GM21515 (cell line): ENCODE data around the gene CDK10.
"Not testable (repeated sequence)": the region's sequence is repeated elsewhere in the genome, so short reads cannot be mapped to it uniquely, and the experiment has no call there.

Experiments
- ATAC-seq: cut with Tn5 transposase; IDR thresholded peaks from one replicate; pipeline ENCODE4 v1.9.1; 2021; ENCODE audit not compliant: unreplicated experiment

CDK10 gene

DNA sequence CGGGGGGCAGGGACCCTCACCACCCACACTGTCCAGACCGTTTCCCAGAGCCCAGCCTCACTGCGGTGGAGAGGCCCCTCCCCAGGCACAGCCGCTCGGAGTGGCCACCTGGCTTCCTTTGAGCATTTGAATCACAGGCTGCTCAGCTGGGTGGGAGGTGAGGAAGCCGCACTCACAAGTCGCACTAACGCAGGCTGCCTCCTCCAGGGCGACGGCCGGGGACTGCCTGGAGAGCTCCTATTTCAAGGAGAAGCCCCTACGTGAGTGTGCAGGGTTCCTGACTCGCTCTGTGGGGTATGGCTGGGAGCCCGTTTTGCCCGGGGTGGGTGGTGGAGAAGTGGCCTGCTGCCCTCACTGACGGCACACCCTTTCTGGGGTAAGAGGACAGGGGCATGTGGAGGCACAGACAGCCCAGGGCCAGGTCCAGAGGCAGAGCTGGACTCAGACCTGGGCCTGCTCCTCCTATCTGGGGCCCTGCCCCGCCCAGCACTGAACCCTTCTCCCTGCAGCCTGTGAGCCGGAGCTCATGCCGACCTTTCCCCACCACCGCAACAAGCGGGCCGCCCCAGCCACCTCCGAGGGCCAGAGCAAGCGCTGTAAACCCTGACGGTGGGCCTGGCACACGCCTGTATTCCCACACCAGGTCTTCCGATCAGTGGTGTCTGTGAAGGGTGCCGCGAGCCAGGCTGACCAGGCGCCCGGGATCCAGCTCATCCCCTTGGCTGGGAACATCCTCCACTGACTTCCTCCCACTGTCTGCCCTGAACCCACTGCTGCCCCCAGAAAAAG, 8.8 kb downstream of the CDK10 start:
- ATAC-seq = no peak

DNA sequence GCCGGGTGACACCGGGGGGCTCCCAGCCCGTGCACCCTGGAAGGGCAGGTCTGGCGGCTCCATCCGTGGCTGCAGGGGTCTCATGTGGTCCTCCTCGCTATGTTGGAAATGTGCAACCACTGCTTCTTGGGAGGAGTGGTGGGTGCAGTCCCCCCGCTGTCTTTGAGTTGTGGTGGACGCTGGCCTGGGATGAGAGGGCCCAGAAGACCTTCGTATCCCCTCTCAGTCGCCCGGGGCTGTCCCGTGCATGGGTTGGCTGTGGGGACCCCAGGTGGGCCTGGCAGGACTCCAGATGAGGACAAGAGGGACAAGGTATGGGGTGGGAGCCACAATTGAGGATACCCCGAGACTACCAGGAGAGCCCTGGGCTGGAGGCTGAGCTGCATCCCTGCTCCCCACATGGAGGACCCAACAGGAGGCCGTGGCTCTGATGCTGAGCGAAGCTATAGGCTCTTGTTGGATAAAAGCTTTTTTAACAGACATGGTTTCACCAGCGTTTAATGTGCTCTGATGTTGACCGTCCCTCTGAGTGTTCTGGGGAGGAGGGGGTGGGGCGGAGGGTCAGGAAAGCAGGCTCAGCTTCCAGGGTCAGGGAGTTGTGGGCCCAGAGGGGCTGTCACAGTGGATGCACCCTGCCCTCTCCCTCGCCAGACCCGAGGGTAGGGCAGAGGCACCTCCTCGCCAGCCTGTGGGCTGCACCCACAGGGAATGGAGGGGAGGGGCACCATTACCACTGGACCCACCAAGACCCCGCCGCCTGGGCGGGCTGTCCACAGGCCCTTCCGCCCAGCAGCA, 9.6 kb downstream of the CDK10 start:
- no peak for ATAC-seq

DNA sequence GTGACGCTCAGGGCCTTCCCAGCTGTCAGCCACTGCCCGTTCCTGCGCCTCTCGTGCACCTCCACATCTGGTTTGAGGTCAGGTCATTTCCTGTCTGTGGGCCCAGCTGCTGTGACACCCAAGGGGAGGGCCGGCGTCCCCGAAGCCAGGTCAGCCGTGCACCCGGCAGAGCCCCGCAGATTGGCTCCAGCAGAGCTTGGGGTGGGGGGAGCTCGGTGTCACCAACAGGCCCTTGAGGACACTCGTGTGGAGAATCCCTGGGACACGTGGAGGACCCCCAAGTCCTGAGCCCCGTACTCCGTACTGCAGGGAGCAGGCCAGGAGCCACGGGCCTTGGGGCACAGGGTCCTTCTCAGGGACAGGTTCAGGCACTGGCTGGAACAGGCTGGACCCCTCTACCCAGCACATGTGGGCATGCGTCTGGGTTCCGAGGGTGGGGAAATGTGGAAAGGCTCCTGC, 10.2 kb downstream of the CDK10 start:
- ATAC-seq = no peak

DNA sequence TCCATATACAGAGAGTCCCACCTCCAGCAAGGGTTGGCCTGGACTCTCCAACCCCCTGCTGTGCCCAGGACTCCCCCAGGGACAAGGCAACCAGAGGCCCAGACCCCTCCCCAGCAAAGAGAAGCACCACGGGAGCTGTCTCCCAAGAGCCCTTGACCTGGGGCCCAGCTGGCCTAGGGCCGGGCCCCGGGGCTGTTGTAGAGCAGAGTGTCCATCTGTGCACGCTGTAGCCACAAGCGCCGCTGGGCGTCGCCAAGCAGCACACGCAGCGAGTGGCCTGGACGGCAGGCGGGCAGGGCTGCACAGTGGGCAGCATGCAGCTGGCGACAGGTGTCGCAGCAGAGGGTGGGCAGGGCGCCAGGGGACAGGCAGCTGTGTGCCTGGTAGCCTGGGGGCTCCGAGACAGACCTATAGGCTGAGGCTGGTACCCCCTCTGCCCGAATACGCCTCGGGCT, 10.7 kb downstream of the CDK10 start:
- no peak for ATAC-seq

DNA sequence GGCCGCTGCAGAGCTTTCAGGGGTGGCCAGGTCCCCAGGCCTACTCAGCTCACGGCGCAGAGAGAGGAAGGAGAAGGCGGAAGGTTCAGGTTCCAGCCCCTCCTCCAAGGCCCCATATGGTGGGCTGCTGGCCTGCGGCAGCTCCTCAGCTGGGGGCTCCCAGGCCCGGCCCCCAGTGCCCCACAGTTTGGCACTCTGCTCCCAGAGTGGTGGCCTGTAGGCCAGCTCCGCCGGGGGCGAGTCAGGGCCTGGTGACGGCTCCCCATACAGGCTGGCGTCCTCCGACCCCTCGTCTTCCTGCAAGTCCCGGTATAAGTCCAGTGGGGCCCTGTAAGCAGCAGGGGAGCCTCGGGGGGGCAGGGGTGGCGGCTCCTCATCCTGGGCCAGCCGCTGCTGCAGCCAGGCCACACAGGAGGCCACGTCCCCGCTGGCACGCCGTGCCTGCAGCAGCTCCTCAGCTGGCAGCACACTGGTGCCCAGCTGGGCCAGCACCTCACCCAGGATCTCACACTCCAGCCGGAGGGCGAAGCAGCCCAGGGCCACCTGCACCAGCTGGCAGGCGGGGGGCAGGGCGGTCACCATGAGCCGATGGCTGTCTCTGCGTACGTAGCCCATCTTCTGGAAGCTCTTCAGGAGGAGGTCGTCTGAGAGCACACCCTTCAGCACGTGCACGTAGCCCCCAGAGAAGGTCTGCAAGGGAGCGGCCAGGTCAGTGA, 11.3 kb downstream of the CDK10 start:
- no peak for ATAC-seq

DNA sequence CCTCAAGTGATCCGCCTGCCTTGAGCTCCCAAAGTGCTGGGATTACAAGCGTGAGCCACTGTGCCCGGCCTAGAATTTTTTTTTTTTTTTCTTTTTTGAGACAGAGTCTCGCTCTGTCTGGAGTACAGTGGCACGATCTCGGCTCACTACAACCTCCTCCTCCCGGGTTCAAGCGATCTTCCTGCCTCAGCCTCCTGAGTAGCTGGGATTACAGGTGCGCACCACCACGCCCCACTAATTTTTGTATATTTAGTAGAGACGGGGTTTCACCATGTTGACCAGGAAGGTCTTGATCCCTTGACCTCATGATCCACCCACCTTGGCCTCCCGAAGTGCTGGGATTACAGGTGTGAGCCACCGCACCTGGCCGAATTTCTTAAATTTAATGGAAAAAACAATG, 12.2 kb downstream of the CDK10 start:
- not testable (repeated sequence) for ATAC-seq

DNA sequence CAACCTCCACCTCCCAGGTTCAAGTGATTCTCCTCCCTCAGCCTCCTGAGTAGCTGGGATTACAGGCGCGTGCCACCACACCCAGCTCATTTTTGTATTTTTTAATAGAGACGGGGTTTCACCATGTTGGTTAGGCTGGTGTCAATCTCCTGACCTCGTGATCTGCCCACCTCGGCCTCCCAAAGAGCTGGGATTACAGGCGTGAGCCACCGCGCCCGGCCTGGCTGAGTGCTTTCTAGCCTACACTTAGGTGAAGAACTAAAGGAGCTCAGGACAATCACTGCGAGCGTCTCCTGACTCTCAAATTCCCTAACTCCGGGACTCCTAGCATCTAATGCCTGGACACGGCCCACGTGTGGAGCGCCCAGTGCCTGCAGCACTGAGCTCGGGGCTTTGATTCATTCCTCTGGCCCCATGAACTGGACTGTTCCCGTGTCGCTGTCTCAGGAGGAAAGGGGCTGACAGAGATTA, 13.2 kb downstream of the CDK10 start:
- ATAC-seq = not testable (repeated sequence)

DNA sequence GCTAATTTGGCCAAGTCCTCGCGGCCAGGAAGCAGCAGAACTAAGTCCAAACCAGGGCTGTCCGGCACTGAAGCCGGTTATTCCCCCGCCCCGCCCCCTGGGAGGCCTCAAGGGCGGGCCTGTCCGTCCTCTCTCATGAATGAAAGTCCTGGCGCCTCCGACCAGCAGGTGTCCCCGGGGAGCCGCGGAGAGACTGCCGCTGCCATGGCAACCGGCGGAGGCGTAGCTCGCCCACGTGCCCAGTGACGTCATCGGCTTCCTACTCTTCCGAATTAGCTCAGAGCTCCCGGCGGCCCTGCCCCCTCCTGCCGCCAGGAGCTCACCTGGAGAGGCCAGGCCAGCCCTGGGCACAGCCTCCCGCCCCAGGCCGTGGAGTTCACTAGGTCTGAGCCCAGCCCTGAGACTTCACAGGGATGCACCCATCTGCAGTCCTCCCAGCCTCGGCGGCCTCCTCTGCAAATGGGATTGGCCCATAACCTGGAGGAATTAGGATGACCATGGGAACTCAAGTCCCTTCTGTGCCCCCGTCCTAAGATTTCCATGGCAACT, 13.7 kb downstream of the CDK10 start:
- ATAC-seq = peak; percentile 39

DNA sequence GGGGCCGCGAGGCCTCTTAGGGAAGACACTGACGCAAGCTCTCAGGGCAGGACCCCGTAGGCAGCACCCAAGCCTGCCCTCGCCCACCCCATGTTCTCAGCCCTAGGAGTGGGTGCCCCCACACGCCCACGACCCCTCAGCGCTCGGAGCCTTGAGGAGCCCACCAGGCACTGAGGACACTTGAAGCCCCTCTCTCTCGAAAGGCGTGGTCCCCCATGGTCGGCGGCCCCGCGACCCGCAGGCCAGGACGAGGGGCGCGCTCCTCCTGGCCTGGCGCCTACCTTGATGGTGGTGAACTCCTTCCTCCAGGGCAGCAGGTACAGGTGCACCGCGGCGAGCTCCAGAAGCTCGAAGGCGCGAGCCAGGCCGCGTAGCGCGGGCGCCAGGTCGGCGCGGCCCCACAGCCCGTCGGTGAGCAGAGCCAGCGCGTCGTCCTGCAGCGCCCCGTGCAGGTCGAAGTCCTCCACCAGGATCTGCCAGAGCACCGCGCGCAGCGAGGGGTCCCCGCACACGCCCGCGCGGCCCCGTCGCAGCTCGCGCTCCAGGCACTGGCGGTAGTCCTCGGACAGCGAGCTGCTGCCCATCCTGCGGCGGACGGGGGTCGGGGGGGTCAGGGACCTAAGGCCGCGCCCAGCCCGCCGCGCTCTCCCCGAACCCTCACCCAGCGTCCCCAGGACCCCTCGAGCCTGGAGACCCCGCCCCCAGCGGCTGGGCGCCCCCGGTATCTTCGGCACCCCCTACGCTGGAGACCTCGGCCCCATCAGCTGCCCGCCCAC, 14.3 kb downstream of the CDK10 start:
- peak; percentile 6 for ATAC-seq

DNA sequence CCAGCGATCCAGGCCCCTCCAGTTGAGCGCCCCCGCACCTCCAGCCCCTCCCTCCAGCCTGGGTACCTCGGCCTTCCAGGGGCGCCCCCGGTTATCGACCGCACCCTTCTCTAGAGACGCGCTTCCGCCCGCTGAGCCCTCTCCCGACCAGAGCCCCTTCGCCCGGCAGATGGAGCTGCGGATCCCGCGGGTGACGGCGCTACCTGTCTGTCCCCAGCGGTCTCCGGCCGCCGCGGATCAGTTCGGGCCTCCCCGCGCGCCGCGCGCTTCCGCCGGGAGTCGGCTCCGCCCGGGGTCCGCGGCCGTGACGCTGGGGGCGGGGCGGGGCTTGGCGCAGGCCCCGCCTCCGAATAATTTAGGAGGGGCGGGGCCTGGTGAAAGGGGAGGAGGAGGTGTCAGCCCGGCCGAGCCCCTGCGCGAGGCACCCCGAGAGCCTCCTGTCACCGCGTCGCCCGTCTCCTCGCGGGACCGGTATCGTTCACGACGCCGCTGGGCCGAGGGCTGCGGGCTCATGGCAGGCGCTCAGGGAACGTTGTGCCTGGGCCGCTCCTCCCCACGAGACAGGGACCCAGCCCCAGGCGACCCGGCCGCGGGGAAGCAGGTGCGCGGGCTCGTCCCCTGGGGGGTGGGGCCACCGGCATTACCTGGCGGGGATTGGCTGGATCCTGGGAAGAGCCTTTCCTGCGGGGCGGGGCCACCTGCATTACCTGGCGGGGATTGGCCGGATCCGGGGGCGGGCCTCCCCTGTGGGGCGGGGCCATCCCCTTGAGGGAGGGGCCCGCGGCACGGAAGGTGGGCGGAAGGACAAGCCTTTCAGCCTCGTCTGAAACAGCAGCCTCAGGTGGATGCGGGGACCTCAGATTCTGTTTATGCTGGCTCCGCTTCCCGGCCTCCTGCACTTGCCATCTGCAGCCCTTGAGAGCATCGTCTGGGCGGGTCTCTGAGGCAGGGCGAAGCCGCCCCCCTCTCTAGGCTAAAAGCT, 15.2 kb downstream of the CDK10 start, which contains the start of gene SPATA2L:
TSS of gene SPATA2L (minus strand) at position 281 of the 982 bp plus-strand sequence. CDS start 473 bp downstream, outside the sequence.
- peak; percentile 60 for ATAC-seq

DNA sequence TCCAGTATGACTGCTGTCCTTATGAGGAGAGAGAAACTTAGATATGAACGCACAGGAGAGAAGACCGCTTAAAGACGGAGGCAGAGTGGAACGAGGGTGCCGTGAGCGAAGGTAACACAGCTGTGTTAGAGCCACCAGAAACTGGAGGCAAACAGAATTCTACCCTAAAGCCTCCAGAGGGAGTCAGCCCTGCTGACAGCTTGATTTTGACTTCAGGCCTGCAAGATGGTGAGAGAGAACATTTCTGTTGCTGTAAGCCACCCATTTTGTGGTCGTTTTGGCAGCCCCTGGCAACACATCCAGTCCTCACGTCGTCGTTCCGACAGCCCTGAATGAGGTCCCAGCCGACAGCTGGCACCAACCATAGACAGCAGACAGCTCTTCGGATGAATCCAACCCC, 17.8 kb downstream of the CDK10 start:
- ATAC-seq = no peak

DNA sequence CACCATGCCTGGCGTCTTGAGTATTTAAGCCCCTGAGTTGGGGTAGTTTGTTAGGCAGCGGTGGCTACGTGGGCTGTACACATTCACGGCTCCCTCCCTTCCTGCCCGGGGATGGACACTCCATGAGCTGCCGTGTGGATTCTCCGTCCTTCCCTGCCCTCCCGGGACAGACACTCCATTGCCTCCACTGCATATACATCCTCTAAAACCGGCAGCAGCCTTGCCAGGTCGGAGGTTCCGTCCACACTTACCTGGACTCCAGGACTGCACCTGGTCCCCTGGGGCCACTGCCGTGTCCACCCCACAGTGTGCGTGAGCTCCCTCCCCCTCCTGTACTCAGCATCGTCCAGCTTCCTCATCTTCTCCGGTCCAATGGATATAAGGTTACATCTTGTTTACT, 18.5 kb downstream of the CDK10 start:
- ATAC-seq = no peak

DNA sequence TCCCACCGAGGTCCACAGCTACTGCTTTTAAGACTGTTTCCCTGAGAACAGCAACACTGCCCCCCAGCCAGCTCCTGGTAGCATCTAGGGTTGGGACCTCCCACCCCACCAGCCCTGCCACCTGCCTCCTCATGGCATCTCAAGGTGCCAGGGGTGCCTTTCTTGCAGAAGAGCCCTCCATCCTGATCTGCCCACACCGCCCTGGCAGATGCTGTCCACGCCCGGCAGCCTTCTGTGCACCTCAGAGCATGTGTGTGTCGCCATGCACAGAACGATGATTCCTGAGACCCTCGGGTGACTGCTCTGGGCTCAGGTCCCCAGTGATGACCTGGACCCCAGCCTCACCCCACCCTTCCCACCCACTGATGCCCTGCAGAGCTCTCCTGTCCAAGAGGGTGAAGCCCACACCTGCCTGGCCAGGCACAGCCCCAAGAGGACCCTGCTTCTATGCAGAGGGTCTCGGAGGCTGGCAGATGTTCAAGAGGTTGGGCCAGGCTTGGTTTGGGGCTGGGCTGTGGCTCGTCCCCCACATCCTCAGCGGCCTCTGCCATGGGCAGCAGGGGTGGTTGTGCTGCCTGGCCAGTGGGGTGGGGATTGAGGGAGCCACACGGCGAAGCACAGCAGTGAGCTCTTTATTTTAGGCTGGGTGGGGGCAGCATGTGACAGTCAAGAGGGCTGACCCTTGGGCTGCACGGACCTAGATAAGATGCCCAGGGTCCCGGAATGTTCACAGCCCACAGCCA, 20.2 kb downstream of the CDK10 start:
- no peak for ATAC-seq

DNA sequence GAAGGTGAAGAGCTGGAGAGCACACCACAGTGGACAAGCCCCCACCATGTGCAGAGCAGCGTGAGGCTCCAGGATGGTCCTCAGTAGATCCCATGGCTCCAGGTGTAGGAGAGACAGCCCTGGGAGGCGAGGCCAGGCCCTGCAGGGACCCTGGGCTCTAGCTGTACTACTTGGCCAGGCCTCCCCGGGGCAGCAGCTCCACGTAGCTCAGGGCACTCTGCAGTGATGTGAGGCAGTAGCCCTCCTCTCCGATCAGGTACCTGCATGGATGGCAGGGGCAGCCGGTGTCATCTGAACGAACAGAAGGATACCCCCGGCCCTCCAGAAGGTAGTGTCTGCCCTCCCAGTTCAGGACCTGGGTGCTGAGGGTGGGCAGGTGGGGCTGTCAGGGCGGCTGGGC, 21.2 kb downstream of the CDK10 start:
- no peak for ATAC-seq

DNA sequence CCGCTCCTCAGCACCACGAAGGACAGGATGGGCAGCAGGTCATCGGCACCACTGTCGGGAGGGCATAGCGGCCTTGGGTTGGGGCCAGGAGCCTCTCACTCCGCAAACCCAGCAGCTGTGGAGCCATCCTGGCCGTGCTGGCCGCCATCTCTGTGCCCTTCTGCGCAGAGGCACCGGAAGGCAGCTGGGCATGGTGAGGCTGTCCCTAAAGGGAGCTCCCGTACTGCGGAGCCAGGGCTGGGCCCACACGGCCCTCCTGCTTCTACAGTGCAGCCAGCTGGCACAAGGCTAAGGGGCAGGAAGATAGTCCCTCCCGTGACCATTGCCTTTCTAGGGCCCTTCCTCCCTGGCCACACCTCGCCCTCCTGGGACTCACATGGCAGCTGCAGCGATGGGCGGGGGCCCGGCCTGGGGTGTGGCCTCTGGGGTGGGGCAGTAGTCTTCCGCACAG, 22.0 kb downstream of the CDK10 start:
- no peak for ATAC-seq

DNA sequence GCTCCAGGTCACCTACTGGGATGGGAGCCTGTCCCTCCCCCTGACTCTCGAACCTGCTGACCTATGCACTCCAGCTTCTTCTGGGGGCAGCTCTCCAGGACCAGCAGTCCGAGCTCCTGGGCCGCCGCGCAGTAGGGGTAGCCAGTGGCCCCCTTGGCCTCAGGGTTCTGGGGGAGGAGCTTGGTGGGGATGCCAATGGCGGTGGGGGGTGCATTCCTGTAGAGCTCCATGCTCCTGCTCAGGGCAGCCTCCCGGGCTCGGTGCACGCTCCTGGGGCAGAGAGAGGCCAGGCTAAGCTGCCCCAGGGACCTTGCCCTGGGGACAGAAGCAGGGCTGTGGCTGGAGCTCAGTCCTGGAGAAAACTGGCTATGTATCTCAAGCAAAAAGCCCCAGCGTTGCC, 22.7 kb downstream of the CDK10 start:
- ATAC-seq = no peak

DNA sequence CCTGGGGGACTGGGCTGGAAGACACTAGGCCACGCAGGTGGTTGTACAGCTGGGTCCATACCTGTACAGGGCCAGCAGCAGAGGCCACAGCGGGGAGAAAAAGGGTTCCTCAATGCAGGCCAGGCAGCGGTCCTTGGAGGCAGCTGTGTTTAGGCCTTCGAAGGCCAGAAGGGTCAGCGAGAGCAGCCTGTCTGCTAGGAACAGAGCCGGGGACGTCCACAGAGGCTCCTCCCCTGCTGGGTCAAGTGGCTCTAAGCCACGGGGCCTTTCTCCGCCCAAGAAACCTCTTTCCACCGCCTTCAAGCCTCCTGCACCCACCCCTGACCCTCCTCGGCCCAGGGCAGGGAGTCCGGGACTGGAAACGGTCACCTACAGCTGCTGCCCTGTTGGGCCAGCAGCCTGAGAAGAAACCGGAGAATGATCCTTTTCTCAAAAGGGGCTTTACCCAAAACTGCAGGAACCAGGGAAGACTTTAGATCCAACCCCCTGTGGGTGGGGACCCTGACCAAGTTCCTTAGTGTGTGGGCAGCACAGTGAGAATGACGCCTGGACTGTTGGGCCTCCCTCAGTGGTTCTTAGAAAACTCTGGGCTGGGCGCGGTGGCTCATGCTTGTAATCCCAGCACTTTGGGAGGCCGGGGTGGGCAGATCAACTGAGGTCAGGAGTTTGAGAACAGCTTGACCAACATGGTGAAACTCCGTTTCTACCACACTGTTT, 23.4 kb downstream of the CDK10 start:
- no peak for ATAC-seq
